ENCODE results near the gene PHC2.

DNA sequence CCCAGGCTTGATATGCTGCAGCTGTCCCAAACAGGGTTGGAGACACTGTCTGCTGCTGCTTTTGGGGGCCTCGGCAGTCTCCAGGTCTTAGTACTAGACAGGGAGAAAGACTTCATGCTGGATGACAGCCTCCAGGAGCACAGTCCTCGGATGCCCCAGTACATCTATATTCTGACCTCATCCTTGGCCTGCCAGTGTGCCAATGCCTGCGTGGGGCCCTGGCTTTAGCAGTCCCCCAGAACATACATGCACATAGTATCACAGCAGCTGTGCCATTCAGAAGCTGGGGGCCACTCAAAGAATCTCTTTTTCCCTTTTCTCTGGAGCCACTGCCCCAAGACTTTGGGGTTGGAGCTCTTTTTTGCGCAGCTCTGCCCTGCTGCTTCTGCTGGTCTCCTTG, 37.1 kb upstream of the PHC2 start:
- TF ChIP-seq, protein P1, sequence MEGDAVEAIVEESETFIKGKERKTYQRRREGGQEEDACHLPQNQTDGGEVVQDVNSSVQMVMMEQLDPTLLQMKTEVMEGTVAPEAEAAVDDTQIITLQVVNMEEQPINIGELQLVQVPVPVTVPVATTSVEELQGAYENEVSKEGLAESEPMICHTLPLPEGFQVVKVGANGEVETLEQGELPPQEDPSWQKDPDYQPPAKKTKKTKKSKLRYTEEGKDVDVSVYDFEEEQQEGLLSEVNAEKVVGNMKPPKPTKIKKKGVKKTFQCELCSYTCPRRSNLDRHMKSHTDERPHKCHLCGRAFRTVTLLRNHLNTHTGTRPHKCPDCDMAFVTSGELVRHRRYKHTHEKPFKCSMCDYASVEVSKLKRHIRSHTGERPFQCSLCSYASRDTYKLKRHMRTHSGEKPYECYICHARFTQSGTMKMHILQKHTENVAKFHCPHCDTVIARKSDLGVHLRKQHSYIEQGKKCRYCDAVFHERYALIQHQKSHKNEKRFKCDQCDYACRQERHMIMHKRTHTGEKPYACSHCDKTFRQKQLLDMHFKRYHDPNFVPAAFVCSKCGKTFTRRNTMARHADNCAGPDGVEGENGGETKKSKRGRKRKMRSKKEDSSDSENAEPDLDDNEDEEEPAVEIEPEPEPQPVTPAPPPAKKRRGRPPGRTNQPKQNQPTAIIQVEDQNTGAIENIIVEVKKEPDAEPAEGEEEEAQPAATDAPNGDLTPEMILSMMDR (IDR thresholded peaks at IDR 0.05; ENCODE audit: poor library complexity): no peak
- TF ChIP-seq EZH2 (IDR thresholded peaks at IDR 0.05; ENCODE audit: borderline replicate concordance) (no peak), EZH2phosphoT487 (IDR thresholded peaks at IDR 0.05; ENCODE audit: low read depth, severe bottlenecking, unreplicated experiment) (no peak)
